GM12873 (cell line): Measurements from ENCODE around the gene TUBA1A.

Experiments
- CTCF ChIP-seq: IDR thresholded peaks from 2 replicates; pipeline ENCODE4 v1.5.1; 2012; ENCODE audit warnings: low read depth, mild to moderate bottlenecking, moderate library complexity, low read length, control low read depth; ENCODE audit not compliant: insufficient read depth; ENCODE audit errors: missing control alignments

Gene TUBA1A

GRCh38 chr12:49147384-49147783 is 41.5 kb downstream of the TUBA1A start:
- no peak for TF ChIP-seq CTCF

GRCh38 chr12:49146406-49146805 is 42.5 kb downstream of the TUBA1A start:
- no peak for TF ChIP-seq CTCF

DNA sequence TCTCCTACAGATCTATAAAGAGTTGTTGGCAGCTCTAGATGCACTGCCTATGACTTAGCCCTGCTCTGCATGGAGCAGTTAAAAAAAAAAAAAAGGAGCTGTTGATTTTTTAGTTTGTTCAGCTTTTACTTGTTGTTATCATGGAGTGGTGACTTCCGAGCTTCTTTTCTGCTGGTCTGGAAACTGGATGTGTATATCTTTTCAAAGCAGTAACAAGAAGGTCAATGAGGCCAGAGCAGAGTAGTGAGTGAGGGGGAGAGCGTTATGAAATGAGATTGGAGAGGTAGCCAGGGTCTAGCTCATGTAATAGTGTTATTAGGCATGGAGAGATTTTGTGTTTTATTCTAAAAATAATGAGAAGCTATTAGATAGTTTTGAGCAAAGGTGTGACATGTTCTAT is 44.5 kb downstream of the TUBA1A start:
- no peak for TF ChIP-seq CTCF

DNA sequence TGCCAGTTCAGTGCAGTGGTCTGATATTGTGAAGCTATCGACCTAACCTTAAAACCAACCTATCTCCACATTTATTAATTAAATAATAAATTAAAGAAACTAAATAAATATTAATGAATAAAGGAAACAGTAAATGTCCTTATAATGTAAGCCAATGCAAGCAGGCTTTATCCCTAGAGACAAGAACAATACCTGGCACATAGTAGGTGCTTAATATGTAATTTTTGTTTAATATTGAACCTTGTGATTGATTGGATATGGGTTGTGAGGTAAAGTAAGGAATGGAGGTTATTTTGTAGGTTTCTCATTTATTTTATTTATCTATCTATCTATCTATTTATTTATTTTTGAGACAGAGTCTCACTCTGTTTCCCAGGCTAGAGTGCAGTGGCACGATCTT is 49.9 kb downstream of the TUBA1A start:
- TF ChIP-seq CTCF, result no peak

DNA sequence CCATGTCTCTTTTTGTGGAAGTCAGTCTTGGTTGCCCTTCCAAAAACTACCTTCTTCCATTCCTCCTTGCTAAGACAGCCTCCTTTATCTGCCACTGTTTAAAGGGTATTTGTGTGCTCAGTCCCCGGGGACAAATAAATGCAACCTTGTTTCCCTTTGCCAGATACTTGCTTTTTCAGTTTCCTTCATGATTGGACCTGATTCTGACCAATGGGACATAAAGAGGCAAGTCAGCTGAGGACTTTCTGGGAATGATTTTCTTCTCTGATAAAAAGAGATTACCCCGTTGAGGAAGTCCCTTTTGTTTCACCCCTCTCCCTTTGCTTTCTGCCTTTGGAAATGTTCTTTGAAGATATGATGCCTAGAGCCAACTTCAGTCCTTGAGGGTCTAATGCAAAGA is 50.3 kb downstream of the TUBA1A start:
- no peak for TF ChIP-seq CTCF

- TF ChIP-seq CTCF, result no peak
Measured at GRCh38 chr12:49137476-49137875, 51.4 kb downstream of the TUBA1A start.
